ENCODE data around the gene POC1B. TPM values are rescaled to one million over a fixed set of nuclear protein-coding genes. Genes with fewer than 3 reads are reported as not detected.

POC1B gene
- 17.3 and 17.4 TPM in 2 replicates for total RNA-seq

DNA sequence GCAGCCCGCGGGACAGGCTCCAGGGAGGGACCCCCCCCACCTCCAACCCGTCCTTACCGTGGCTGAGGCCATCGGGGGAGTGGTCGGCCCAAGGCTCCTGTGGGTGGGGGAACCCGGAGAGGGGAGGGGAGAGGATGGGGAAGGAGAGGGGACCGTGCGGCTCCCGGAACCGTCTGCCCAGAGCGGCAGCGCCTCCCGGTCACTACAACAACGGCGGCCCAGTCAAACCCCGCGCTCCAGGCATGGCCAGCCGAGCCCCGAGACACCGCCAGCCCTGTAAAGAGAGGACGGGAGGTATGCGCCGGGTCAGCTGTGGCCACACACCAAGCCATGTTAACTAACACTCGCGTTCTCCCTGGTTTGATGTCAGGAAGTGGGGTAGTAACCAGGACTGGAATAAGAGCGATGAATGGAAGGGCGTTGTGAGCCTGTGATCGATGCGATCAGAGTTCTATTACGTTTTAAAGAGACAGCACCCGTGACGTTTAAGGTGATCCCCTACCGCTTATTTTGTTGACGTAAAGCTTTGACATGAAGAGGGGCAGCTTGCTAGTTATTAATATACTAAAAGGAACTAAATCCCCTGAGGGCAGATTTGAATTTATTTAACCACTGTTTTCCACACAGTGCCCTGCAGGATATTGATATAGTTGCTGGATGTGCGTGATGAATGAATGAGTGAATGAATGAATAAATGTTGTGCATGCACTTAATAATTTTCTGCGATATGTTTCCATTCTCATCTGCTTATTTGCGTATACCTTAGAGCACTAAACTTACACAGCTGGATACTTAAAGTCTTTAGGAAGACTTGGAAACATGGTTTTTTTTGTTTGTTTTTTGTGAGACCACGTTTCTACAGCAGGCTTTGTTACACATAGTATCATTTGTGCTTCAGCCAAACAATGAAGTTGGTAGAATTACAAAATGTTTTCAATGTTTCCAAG, at the start of gene POC1B:
TSS of gene POC1B (minus strand) at position 224 of the 947 bp plus-strand sequence. CDS start at position 72, 152 bp downstream.
- DNase-seq (ENCODE audit: low read depth) = peak; percentile 79

DNA sequence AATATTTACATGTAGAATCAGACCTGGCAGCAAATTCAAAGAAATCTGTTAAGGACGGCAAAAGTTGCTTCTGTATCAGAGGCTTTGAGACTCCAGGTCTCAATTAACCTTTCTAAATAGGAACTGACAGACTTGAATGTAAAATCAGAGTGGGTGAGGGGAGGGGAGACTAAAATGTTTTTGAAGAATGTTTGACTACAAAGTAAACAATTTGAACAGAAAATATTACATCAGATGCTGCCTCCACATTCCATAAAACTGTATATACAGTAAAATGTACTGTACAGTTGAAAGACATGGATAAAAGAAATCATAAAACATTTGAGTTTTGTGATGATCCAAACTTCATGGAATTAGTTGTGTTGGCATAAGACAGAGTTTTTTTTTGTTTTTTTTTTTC, 49.5 kb upstream of the POC1B start:
- no peak for DNase-seq (ENCODE audit: low read depth)

DNA sequence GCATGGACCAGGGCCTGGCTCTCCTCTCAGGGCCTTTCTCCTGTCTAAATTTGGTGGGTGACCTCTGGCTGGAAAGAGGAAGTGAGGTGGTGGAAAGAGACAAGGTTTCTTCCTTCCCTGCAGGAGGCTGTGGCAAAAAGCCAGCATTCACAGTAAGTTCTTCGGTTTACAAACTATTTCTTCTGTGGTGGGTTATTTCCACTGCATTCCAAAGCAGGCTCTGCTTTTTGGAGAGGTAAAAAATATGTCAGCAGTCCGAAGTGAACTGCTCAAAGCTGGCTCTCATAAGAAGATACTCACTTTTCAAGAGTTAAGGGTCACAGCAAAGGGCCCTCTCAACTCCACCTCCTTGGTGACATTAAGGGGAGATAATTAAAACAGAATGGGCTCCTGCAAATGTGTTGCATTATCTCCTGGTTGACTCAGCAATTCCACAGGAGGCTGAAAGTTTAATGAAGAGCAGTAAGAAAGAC, 48.9 kb upstream of the POC1B start:
- peak; percentile 68 for DNase-seq (ENCODE audit: low read depth)

DNA sequence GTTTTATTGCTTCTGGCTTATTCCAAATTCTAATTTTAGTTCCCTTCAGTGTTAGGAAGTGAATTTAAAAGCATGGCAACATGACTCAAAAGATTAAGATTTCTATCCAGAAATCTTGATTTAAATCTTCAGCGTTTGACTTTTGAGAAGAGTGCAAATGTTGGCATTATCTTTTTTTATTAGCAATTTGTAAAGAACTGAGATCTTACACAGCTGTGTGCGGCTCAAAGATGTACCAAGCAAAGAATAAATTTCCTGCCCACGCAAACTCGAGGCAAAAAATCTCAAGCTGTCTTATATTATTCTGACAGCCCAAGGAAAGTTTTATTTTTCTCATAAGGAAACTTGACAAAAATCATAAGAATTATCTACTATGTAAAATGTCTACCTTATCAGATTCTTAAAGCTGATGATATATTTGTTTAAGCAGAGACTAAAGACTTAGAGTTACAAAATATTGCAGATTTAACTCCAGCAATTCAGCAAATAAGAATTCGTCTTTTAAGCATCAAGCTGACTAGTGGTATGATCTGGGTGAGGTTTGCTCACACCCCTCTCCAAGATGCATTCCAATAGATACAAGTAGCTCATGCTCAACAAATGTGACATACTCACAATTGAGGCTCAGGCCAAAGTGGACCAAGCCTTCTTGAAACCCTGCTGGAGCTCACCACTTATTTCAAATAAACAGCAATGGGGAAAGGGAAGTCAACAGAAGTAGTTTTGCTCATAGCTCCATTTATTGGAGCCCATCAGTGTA, 47.4 kb upstream of the POC1B start:
- no peak for DNase-seq (ENCODE audit: low read depth)

DNA sequence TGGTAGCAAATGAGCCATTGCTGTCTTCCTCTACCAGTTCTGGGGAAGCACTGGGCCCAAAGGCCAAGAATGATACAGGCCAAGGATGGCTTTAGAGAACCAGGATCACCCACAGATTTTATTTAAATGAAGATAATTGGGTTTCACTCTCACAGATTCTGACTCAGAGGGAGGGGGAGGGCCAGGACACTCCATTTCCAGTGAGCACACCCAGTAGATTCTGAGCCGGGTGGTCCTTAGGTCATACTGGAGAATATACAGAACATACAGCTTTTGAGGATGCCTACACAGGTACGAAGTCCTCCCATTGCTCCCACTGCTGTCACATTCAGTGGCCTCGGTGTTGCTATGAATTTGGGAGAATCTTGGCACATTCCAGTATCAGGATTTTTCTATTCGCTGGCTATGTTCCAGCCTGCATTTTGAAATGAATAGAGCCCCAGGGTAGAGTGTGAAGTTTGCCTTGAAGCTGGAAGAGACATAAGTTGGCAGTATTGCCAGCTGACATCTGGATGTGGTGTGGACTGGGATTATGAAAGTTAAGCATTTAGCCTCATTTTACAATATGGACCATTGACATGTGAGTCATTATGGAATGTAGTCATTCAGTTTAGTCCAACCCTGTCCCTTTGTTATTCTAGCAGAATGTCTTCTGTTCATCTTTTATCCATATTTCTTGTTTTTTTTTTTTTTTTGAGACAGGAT, 45.8 kb upstream of the POC1B start:
- no peak for DNase-seq (ENCODE audit: low read depth)

- DNase-seq (ENCODE audit: low read depth) = no peak
These were observed 42.6 kb upstream of the POC1B start for GRCh38 chr12:89568484-89568883.

DNA sequence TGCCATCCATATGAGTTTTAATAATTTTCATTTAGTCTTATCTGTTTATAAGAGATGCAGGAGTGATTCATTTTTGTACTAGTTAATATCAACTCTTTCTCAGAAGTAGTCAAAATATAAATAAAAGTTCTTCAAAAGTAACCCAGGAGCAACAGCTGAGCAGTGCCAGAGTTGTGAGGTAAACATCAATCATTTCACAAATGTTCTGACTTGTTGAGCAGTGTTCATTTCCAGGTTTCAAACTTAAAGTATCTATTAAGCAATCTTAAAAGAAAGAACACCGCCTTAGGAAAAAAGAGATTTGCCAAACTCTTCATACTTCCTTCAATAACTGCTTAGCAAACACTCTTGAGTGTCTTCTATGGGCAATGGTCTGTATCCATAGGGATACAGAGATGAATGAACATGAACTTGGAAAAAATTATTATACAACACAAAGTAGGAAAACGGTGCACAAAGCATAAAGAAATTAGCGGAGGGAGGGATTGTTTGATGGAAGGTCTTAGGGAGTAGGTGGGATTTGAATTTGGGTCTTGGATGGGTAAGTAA, 41.9 kb upstream of the POC1B start:
- DNase-seq (ENCODE audit: low read depth) = no peak

DNA sequence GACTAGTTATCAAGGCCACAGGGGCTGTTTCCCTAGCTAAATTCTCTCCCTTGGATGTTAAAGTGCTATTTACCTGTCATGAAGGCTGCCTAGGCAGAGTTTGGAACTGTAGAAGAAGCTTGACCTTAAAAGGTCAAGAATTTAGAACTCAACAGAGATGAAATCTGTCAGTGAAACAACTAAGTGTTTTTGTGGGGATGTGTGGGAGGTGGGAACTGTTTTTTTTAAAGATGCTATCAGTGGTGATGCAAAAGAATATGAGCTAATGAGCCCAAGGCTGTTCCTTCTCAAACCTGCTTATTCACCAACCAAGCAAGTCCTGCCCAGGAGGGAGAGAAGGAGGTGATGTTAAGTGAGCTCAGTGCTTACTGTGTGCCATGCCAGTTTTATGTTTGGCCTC, 40.8 kb upstream of the POC1B start:
- peak; percentile 35 for DNase-seq (ENCODE audit: low read depth)

DNA sequence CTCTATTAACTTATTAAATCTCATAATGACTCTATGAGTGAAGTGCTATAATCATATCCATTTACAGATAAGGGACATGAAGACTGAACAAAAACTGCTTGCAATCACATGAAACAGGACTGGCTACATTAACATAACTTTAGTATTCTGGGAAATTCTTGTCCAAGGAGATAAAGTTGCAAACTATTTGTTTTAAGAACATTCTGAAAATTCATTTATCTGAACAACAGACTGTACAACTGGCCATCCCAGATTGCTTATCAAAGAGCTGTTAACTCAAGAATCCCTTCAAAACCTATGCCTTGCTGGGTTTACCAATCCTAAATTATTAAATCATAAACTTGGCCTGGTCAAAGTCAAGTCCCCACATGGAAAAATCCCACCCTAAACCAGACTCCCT, 39.2 kb upstream of the POC1B start:
- no peak for DNase-seq (ENCODE audit: low read depth)

- DNase-seq (ENCODE audit: low read depth) = no peak
These were observed 33.9 kb upstream of the POC1B start for GRCh38 chr12:89559753-89560152.

GRCh38 chr12:89556976-89557375, 31.1 kb upstream of the POC1B start:
- DNase-seq (ENCODE audit: low read depth) = peak; percentile 56

GRCh38 chr12:89552376-89552775, 26.5 kb upstream of the POC1B start:
- peak; percentile 30 for DNase-seq (ENCODE audit: low read depth)

- DNase-seq (ENCODE audit: low read depth) = no peak
These were observed 25.9 kb upstream of the POC1B start for GRCh38 chr12:89551747-89552146.

DNA sequence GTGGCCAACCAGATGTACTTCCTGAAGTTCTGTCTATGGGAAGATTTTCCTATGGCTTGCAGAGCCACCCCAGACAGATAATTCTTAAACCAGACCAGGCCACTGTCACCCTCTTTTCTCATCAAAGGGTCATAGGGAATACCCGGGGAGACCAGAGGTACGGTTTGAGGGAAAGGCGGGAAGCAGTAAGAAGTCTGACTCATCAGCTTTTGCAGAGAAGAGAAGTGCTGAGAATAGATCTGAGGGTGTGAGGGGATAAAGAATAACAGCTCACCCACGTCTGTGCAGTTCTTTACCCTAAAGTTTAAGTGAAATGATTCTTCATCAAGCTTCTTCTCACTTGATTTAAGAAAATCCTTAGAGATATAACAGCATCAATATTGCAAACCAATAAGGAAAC, 21.3 kb upstream of the POC1B start:
- DNase-seq (ENCODE audit: low read depth) = no peak

- DNase-seq (ENCODE audit: low read depth) = no peak
These were observed 20.3 kb upstream of the POC1B start for GRCh38 chr12:89546151-89546550.

- peak; percentile 90 for DNase-seq (ENCODE audit: low read depth)
These were observed 18.9 kb upstream of the POC1B start for GRCh38 chr12:89544681-89545184.

- DNase-seq (ENCODE audit: low read depth) = no peak
These were observed 18.2 kb upstream of the POC1B start for GRCh38 chr12:89544022-89544421.

- DNase-seq (ENCODE audit: low read depth) = peak; percentile 81
These were observed 17.2 kb upstream of the POC1B start for GRCh38 chr12:89542912-89543592.

GRCh38 chr12:89542236-89542635, 16.4 kb upstream of the POC1B start:
- DNase-seq (ENCODE audit: low read depth) = no peak

DNA sequence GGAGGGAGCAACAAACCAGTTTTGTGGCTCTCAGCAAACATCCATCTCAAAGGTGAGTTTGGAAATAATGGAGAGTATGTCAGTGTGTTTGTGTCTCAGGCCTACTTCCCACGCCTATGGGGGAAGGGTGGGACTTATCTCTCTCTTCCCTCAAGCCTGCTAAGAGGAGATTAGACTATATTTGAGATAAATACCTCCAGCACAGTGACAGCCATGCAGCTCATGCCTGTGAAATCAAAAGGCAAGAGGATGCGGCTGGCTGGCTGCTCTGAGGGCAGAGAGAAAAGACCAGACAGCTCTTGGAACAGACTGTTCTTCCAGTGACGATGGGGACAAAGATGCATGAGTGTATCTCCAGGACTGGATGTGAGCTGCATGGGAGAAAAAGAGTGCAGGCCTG, 14.7 kb upstream of the POC1B start:
- no peak for DNase-seq (ENCODE audit: low read depth)

Measured in renal cortical epithelial cell (primary cell).